IMR-90 (cell line): Measurements from ENCODE around the gene DMD. TPM values are rescaled to one million over a fixed set of nuclear protein-coding genes. Genes with fewer than 3 reads are reported as not detected.

Source experiments
- ATAC-seq: fragments of 200-7000 bp; cut with Tn5 transposase; 2 replicates; pipeline ENCODE4 v1.9.1; 2020; ENCODE audit warnings: low read depth, mild to moderate bottlenecking, moderate library complexity
- BruUV-seq: library from RNA; stranded (reverse); fragments of 400-500 nt; replicated peaks from 2 replicates; lab custom pipeline; 2021; lab: Mats Ljungman, UMichigan
- CTCF ChIA-PET: fragments of 300-600 bp; formaldehyde crosslinking; extraction: SDS; loops from one replicate; lab custom pipeline; 2021; ENCODE audit warnings: antibody characterized with exemption; lab: Yijun Ruan, JAX
- POLR2A ChIA-PET: fragments of 300-600 bp; sonication (Branson Sonifier 250); formaldehyde crosslinking; loops from one replicate; lab custom pipeline; 2022; ENCODE audit warnings: antibody characterized with exemption; ENCODE audit not compliant: unreplicated experiment; lab: Charles Lee
- DNase-seq: peaks from one replicate; pipeline ENCODE4 v3.0.0; 2013
- H2AFZ ChIP-seq: replicated peaks from 2 replicates; pipeline ENCODE3; 2013; ENCODE audit warnings: low read length, mild to moderate bottlenecking; ENCODE audit not compliant: poor library complexity
- H2AK5ac ChIP-seq: 2 replicates; pipeline ENCODE4 v1.6.1; 2013; ENCODE audit warnings: low read depth, low read length, inconsistent platforms
- H2AK9ac ChIP-seq: replicated peaks from 2 replicates; pipeline ENCODE3; 2013; ENCODE audit warnings: mild to moderate bottlenecking, low read depth, low read length, moderate library complexity; ENCODE audit not compliant: poor library complexity
- H2BK120ac ChIP-seq: 2 replicates; pipeline ENCODE4 v1.6.1; 2013; ENCODE audit warnings: low read depth, low read length, inconsistent platforms
- H2BK15ac ChIP-seq: 3 replicates; pipeline ENCODE4 v1.6.1; 2013; ENCODE audit warnings: low read depth, low read length, inconsistent platforms
- H2BK20ac ChIP-seq: 2 replicates; pipeline ENCODE4 v1.6.1; 2013; ENCODE audit warnings: low read depth, mild to moderate bottlenecking, inconsistent platforms, low read length, moderate library complexity
- H2BK5ac ChIP-seq: 2 replicates; pipeline ENCODE4 v1.6.1; 2013; ENCODE audit warnings: mild to moderate bottlenecking, low read depth, low read length, inconsistent platforms; ENCODE audit not compliant: poor library complexity, severe bottlenecking
- H3K14ac ChIP-seq: replicated peaks from 2 replicates; pipeline ENCODE4 v1.6.1; 2013; ENCODE audit warnings: low read depth, low read length, inconsistent platforms
- H3K18ac ChIP-seq: 2 replicates; pipeline ENCODE4 v1.6.1; 2013; ENCODE audit warnings: low read depth, low read length, control low read depth
- H3K23ac ChIP-seq: 2 replicates; pipeline ENCODE4 v1.6.1; 2013; ENCODE audit warnings: low read depth, low read length, inconsistent platforms
- H3K27ac ChIP-seq: 2 replicates; pipeline ENCODE4 v1.5.1; 2013; ENCODE audit warnings: mild to moderate bottlenecking, control low read depth, low read length; ENCODE audit not compliant: insufficient read depth
- H3K27me3 ChIP-seq: 2 replicates; pipeline ENCODE4 v1.6.1; 2013; ENCODE audit warnings: low read length; ENCODE audit not compliant: control insufficient read depth, insufficient read depth
- H3K36me3 ChIP-seq: 2 replicates; pipeline ENCODE4 v1.6.1; 2013; ENCODE audit warnings: low read length, mixed read lengths; ENCODE audit not compliant: control insufficient read depth, insufficient read depth
- H3K4ac ChIP-seq: 2 replicates; pipeline ENCODE4 v1.6.1; 2013; ENCODE audit warnings: low read depth, low read length, inconsistent platforms
- H3K4me1 ChIP-seq: 2 replicates; pipeline ENCODE4 v1.6.1; 2013; ENCODE audit warnings: low read length, mixed read lengths; ENCODE audit not compliant: control insufficient read depth, insufficient read depth
- H3K4me2 ChIP-seq: 2 replicates; pipeline ENCODE4 v1.6.1; 2013; ENCODE audit warnings: low read depth, mild to moderate bottlenecking, control low read depth, low read length, moderate library complexity
- H3K4me3 ChIP-seq: 2 replicates; pipeline ENCODE4 v1.5.1; 2013; ENCODE audit warnings: low read depth, mild to moderate bottlenecking, control low read depth, low read length, moderate library complexity; ENCODE audit not compliant: insufficient read depth
- H3K56ac ChIP-seq: 2 replicates; pipeline ENCODE4 v1.6.1; 2013; ENCODE audit warnings: low read length, inconsistent platforms; ENCODE audit not compliant: insufficient read depth; ENCODE audit errors: extremely low read depth
- H3K79me1 ChIP-seq, 2 experiments: 2 replicates each; pipeline ENCODE4 v1.6.1; 2013; ENCODE audit warnings: low read length in 2 of 2, inconsistent platforms in 1 of 2, low read depth in 1 of 2
- H3K9ac ChIP-seq: 2 replicates; pipeline ENCODE4 v1.6.1; 2013; ENCODE audit warnings: low read depth, low read length, control low read depth
- H3K9me1 ChIP-seq: 2 replicates; pipeline ENCODE4 v1.6.1; 2013; ENCODE audit warnings: low read length, inconsistent platforms; ENCODE audit not compliant: insufficient read depth
- H3K9me3 ChIP-seq: 2 replicates; pipeline ENCODE4 v1.6.1; 2013; ENCODE audit warnings: low read length; ENCODE audit not compliant: control insufficient read depth, insufficient read depth
- H4K20me1 ChIP-seq: 2 replicates; pipeline ENCODE4 v1.6.1; 2013; ENCODE audit warnings: low read length, inconsistent platforms; ENCODE audit not compliant: insufficient read depth
- H4K5ac ChIP-seq: 2 replicates; pipeline ENCODE4 v1.6.1; 2013; ENCODE audit warnings: mild to moderate bottlenecking, low read depth, low read length, control low read depth
- H4K8ac ChIP-seq, 2 experiments: 2 replicates each; pipeline ENCODE4 v1.6.1; 2013; ENCODE audit warnings: low read depth in 2 of 2, low read length in 2 of 2, control low read depth in 1 of 2, inconsistent platforms in 1 of 2
- H4K91ac ChIP-seq: 2 replicates; pipeline ENCODE4 v1.6.1; 2013; ENCODE audit warnings: low read depth, low read length, inconsistent platforms; ENCODE audit not compliant: insufficient read depth
- BHLHE40 ChIP-seq: fragments of 150-350 bp; IDR thresholded peaks from 2 replicates; pipeline ENCODE4 v1.6.1; 2016; ENCODE audit warnings: mild to moderate bottlenecking, low read depth, low read length
- CEBPB ChIP-seq: IDR thresholded peaks from 2 replicates; pipeline ENCODE4 v1.6.1; 2012; ENCODE audit warnings: low read depth, low read length, improper control_type of control experiment
- CHD1 ChIP-seq: IDR thresholded peaks from 2 replicates; pipeline ENCODE4 v1.6.1; 2012; ENCODE audit warnings: low read depth, low read length, improper control_type of control experiment
- CTCF ChIP-seq: conservative IDR thresholded peaks from 2 replicates; pipeline ENCODE4 v1.5.1; 2012; ENCODE audit warnings: mild to moderate bottlenecking, low read depth, low read length, improper control_type of control experiment
- FOS ChIP-seq: fragments of 150-350 bp; IDR thresholded peaks from 2 replicates; pipeline ENCODE4 v1.6.1; 2016; ENCODE audit warnings: low read depth, low read length
- MAFK ChIP-seq: IDR thresholded peaks from 2 replicates; pipeline ENCODE4 v1.6.1; 2012; ENCODE audit warnings: low read depth, low read length, improper control_type of control experiment
- MAZ ChIP-seq: IDR thresholded peaks from 2 replicates; pipeline ENCODE4 v1.6.1; 2012; ENCODE audit warnings: low read depth, mild to moderate bottlenecking, low read length, improper control_type of control experiment, moderate library complexity, borderline replicate concordance
- NFE2L2 ChIP-seq: fragments of 150-350 bp; IDR thresholded peaks from 2 replicates; pipeline ENCODE4 v1.6.1; 2016; ENCODE audit warnings: low read depth, mild to moderate bottlenecking, low read length
- RAD21 ChIP-seq: IDR thresholded peaks from 2 replicates; pipeline ENCODE4 v1.6.1; 2012; ENCODE audit warnings: low read length, improper control_type of control experiment
- RCOR1 ChIP-seq: IDR thresholded peaks from 2 replicates; pipeline ENCODE4 v1.6.1; 2012; ENCODE audit warnings: mild to moderate bottlenecking, low read length, improper control_type of control experiment; ENCODE audit not compliant: insufficient replicate concordance
- RFX5 ChIP-seq: IDR thresholded peaks from 2 replicates; pipeline ENCODE4 v1.8.0; 2012; ENCODE audit warnings: low read depth, mild to moderate bottlenecking, low read length, moderate library complexity
- SMC3 ChIP-seq: fragments of 150-350 bp; IDR thresholded peaks from 2 replicates; pipeline ENCODE4 v1.6.1; 2016; ENCODE audit warnings: low read depth, mild to moderate bottlenecking, antibody characterized with exemption, low read length, moderate library complexity
- USF2 ChIP-seq: fragments of 150-350 bp; IDR thresholded peaks from 2 replicates; pipeline ENCODE4 v1.6.1; 2017; ENCODE audit warnings: mild to moderate bottlenecking, antibody characterized with exemption, low read length, low read depth
- WGBS, 2 experiments: methylation state at CpG; one replicate each; pipeline versions ENCODE4 v1.1.5 to v1.1.7; 2013; ENCODE audit warnings: missing lambda C conversion rate in 2 of 2; ENCODE audit not compliant: insufficient read length in 1 of 2; ENCODE audit errors: extremely low coverage in 2 of 2; 5-methylcytosine and 5-hydroxymethylcytosine counted together
- dilution Hi-C: fragments of 300-500 bp; cut with HindIII; formaldehyde crosslinking; loops from one replicate; pipeline ENCODE4 v1.14.3; 2018; ENCODE audit warnings: low sequenced_read_pairs; ENCODE audit not compliant: unreplicated experiment
- in situ Hi-C: fragments of 300-500 bp; cut with MboI; formaldehyde crosslinking; loops from 3 replicates; pipeline ENCODE4 v1.14.3; 2019; ENCODE audit warnings: low sequenced_read_pairs, inconsistent platforms, mixed read lengths
- intact Hi-C: fragments of 100-400 bp; cut with micrococcal nuclease; formaldehyde crosslinking; loops from 2 replicates; pipeline ENCODE4 v1.10.0; 2022
- polyA plus RNA-seq, 3 experiments: library from polyadenylated mRNA; depleted of rRNA; stranded (reverse); fragments of >200 nt; gene quantifications; 2 replicates each; pipeline ENCODE4 v1.2.3, GENCODE V29; 2012; ENCODE audit warnings: low replicate concordance in 1 of 3
- total RNA-seq: library from RNA; depleted of rRNA; stranded (reverse); fragments of >200 nt; gene quantifications from 2 replicates; pipeline ENCODE4 v1.2.3, GENCODE V29; 2012

DMD gene
- total and polyA plus RNA-seq, 2 of the 4 experiments (the other 2 are of a cell fraction): 6.6 to 11.8 TPM

GRCh38 chrX:31433856-31434255 is 1777.5 kb downstream of the DMD start:
- H4K8ac ChIP-seq: no peak overlapping the region
- no peak overlapping the region for H3K4me3 ChIP-seq
- H3K14ac ChIP-seq: no peak overlapping the region
- H3K4ac ChIP-seq: no peak overlapping the region
- ATAC-seq (no peak), DNase-seq (no peak)
- H3K9me3 ChIP-seq: no peaks in the 10 kb centered on the region
- H2BK20ac ChIP-seq: no peak overlapping the region
- no peak overlapping the region for H2AFZ ChIP-seq
- H3K18ac ChIP-seq: no peak overlapping the region
- in situ Hi-C loops (no loop called here), dilution Hi-C loops (no loop called here), intact Hi-C loops (no loop called here)
- H3K4me1 ChIP-seq: no peaks in the 10 kb centered on the region
- H4K5ac ChIP-seq: no peak overlapping the region
- H2AK5ac ChIP-seq: no peak overlapping the region
- H3K56ac ChIP-seq: no peak overlapping the region
- no peak overlapping the region for H2BK120ac ChIP-seq
- no peaks in the 10 kb centered on the region for H3K79me1 ChIP-seq
- no peaks in the 10 kb centered on the region for H3K27me3 ChIP-seq
- no peak overlapping the region for H2AK9ac ChIP-seq
- no peak overlapping the region for H3K23ac ChIP-seq
- ChIA-PET POLR2A (no interaction called here), CTCF (no interaction called here)
- no peaks in the 10 kb centered on the region for H3K36me3 ChIP-seq
- WGBS, 2 experiments: no CpG with 5 or more reads among the region's 1 CpG
- no peak overlapping the region for H2BK15ac ChIP-seq
- no peaks in the 10 kb centered on the region for H3K9me1 ChIP-seq
- H4K91ac ChIP-seq: no peak overlapping the region
- no TSS peak for BruUV-seq
- no peak overlapping the region for H3K27ac ChIP-seq
- no peak overlapping the region for H3K4me2 ChIP-seq
- H2BK5ac ChIP-seq: no peak overlapping the region
- no peak overlapping the region for H3K9ac ChIP-seq
- TF ChIP-seq CTCF (no peak), RFX5 (no peak), MAFK (no peak), RCOR1 (no peak), MAZ (no peak), CHD1 (no peak), CEBPB (no peak), FOS (no peak), RAD21 (no peak), BHLHE40 (no peak), NFE2L2 (no peak), SMC3 (no peak), USF2 (no peak)
- H4K20me1 ChIP-seq: no peaks in the 10 kb centered on the region
